Smooth muscle cell (in vitro differentiated cells): Measurements from ENCODE around the gene ANG. TPM values are rescaled to one million over a fixed set of nuclear protein-coding genes. Genes with fewer than 3 reads are reported as not detected.

ENCODE experiments used
- DNase-seq: peaks from one replicate; lab custom pipeline; 2025; ENCODE audit not compliant: unreplicated experiment; lab: John Stamatoyannopoulos, UW
- H2AFZ ChIP-seq: fragments of 200-600 bp; sonication (generic); 2 replicates; pipeline ENCODE4 v1.6.0; 2016; ENCODE audit warnings: antibody characterized with exemption, low read depth, mild to moderate bottlenecking
- H3F3A ChIP-seq: fragments of 200-600 bp; sonication (generic); 2 replicates; pipeline ENCODE4 v1.6.0; 2017; ENCODE audit warnings: antibody characterized with exemption, low read depth
- H3K27ac ChIP-seq: fragments of 200-600 bp; sonication (generic); 2 replicates; pipeline ENCODE4 v1.5.1; 2016; ENCODE audit warnings: low read depth, mild to moderate bottlenecking
- H3K27me3 ChIP-seq: fragments of 200-600 bp; sonication (generic); 2 replicates; pipeline ENCODE4 v1.6.1; 2016; ENCODE audit warnings: low read depth, mild to moderate bottlenecking
- H3K36me3 ChIP-seq: fragments of 200-600 bp; sonication (generic); 2 replicates; pipeline ENCODE4 v1.5.1; 2016; ENCODE audit warnings: low read depth
- H3K4me1 ChIP-seq: fragments of 200-600 bp; sonication (generic); 2 replicates; pipeline ENCODE4 v1.5.1; 2016; ENCODE audit warnings: low read depth
- H3K4me2 ChIP-seq: fragments of 200-600 bp; sonication (generic); 2 replicates; pipeline ENCODE4 v1.6.0; 2016; ENCODE audit warnings: mild to moderate bottlenecking
- H3K4me3 ChIP-seq: fragments of 200-600 bp; sonication (generic); 2 replicates; pipeline ENCODE4 v1.5.1; 2016; ENCODE audit warnings: mild to moderate bottlenecking
- H3K79me2 ChIP-seq: fragments of 200-600 bp; sonication (generic); 2 replicates; pipeline ENCODE4 v1.6.0; 2016; ENCODE audit warnings: low read depth, mild to moderate bottlenecking
- H3K9ac ChIP-seq: fragments of 200-600 bp; sonication (generic); 2 replicates; pipeline ENCODE4 v1.6.0; 2016; ENCODE audit warnings: low read depth
- H3K9me3 ChIP-seq: fragments of 200-600 bp; sonication (generic); replicated peaks from 2 replicates; pipeline ENCODE4 v1.5.1; 2016; ENCODE audit warnings: low read depth
- H4K20me1 ChIP-seq: fragments of 200-600 bp; sonication (generic); 2 replicates; pipeline ENCODE4 v1.6.0; 2016; ENCODE audit warnings: low read depth
- WGBS: methylation state at CpG from one replicate; pipeline ENCODE4 v1.1.7; 2016; ENCODE audit warnings: low lambda C conversion rate; 5-methylcytosine and 5-hydroxymethylcytosine counted together
- polyA plus RNA-seq: library from polyadenylated mRNA; unstranded; fragments of >200 nt; fragmentation: Nextera tagmentation; extraction: Ambion mirVana; gene quantifications from 2 replicates; pipeline ENCODE4 v1.2.1, GENCODE V29; 2016
- total RNA-seq: library from RNA; depleted of rRNA; stranded (reverse); fragments of >200 nt; gene quantifications from 2 replicates; pipeline ENCODE4 v1.2.3, GENCODE V29; 2014
- TF ChIP-seq, protein P1 (sequence below): fragments of 200-600 bp; sonication (generic); IDR thresholded peaks from 2 replicates; pipeline ENCODE4 v1.5.1; 2017; ENCODE audit warnings: borderline replicate concordance, mild to moderate bottlenecking, antibody characterized with exemption; ENCODE audit not compliant: insufficient read depth, poor library complexity, severe bottlenecking

The ANG gene
- total and polyA plus RNA-seq, 2 experiments from 2014 or later, result 7.1 to 19.5 TPM

DNA sequence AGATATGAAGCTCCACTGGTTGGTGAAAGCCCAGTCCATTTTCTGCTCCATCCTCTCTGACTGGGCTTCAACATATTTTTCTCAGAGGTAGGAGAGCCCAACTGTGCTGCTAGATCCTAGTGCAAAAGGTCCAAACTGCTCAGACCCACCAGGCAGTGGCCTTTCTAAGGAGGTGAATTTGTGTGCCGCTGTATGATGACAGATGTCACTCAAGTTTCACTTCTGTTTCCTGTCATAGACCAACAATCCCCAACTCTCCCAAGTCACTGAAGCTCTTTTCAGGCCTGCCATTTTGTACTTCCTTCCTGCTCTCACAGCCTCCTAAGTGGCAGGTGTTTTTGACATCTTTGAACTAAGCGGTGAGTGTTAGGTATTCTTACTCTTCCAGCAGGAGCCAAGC, 20.6 kb upstream of the ANG start:
- TF ChIP-seq, protein P1, sequence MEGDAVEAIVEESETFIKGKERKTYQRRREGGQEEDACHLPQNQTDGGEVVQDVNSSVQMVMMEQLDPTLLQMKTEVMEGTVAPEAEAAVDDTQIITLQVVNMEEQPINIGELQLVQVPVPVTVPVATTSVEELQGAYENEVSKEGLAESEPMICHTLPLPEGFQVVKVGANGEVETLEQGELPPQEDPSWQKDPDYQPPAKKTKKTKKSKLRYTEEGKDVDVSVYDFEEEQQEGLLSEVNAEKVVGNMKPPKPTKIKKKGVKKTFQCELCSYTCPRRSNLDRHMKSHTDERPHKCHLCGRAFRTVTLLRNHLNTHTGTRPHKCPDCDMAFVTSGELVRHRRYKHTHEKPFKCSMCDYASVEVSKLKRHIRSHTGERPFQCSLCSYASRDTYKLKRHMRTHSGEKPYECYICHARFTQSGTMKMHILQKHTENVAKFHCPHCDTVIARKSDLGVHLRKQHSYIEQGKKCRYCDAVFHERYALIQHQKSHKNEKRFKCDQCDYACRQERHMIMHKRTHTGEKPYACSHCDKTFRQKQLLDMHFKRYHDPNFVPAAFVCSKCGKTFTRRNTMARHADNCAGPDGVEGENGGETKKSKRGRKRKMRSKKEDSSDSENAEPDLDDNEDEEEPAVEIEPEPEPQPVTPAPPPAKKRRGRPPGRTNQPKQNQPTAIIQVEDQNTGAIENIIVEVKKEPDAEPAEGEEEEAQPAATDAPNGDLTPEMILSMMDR, result no peak
- no peaks in the 10 kb centered on the region for H3K36me3 ChIP-seq
- WGBS, result 95% methylated on average over 2 of the region's 2 CpGs
- peaks cover 18% of the 10 kb centered on the region for H3K27me3 ChIP-seq
- H2AFZ ChIP-seq, result no peak overlapping the region
- no peak overlapping the region for H3K9ac ChIP-seq
- no peak overlapping the region for H3K4me2 ChIP-seq
- no peak for DNase-seq
- H4K20me1 ChIP-seq, result no peaks in the 10 kb centered on the region
- H3F3A ChIP-seq, result no peaks in the 10 kb centered on the region
- H3K4me3 ChIP-seq, result no peak overlapping the region
- H3K4me1 ChIP-seq, result no peaks in the 10 kb centered on the region
- H3K9me3 ChIP-seq, result no peaks in the 10 kb centered on the region
- no peak overlapping the region for H3K27ac ChIP-seq
- H3K79me2 ChIP-seq, result no peaks in the 10 kb centered on the region

DNA sequence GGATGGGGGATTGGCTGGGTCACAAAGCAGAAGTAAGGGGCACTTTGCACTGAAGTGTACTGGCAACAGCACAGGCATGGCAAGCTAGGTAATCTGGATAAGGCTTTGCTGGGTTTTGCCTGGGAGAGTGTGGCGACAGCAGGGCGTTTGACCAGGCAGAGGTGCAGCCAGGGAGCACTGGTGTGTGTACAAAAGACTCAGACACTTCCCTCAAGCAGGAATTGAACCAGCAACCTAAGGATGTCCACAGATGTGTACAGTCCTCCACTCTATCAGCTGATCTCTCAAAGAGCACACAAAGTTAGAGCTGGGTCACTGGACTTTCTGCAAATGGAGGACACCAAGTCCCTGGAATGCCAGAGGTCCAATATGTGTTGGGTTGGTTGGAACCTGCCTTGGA, 19.6 kb upstream of the ANG start:
- Histone ChIP-seq H3F3A (no peaks in the 10 kb centered on the region), H3K9ac (no peak overlapping the region), H3K27ac (no peak overlapping the region), H3K4me2 (no peak overlapping the region), H3K4me1 (no peaks in the 10 kb centered on the region), H3K79me2 (no peaks in the 10 kb centered on the region), H2AFZ (no peak overlapping the region), H3K27me3 (peaks cover 8% of the 10 kb centered on the region), H3K9me3 (no peaks in the 10 kb centered on the region), H4K20me1 (no peaks in the 10 kb centered on the region), H3K4me3 (no peak overlapping the region), H3K36me3 (no peaks in the 10 kb centered on the region)
- WGBS, result 89% methylated on average over 2 of the region's 2 CpGs
- DNase-seq, result no peak
- TF ChIP-seq, protein P1, result no peak

DNA sequence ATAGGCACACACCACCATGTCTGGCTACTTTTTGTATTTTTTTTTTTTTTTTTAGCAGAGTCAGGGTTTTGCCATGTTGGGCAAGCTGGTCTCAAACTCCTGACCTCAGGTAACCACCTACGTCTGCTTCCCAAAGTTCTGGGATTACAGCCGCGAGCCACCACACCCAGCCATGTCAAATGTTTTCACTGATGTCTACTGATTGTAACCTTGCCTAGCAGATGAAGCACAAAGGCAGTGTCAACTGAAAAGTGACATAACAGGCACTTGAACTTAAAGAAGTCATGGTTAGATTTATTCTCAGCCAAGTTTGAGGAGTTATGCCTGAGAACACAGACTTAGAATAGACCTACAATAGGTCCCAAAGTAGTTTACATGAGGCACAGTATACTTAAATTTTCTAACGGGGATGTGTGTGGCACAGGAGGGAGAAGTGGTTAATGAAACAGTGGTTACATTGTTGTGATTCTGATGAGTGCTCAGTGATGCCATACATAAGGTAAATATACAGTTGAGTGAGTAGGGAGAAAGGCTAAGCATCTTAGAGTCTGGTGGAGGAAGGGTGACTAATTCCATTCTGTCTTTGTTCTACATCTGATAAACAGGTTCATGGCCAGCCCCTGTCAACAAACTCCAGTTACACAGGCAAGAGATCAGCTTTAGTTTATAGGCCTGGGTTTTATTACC, 16.8 kb upstream of the ANG start:
- Histone ChIP-seq H4K20me1 (no peaks in the 10 kb centered on the region), H3K4me2 (no peak overlapping the region), H3K4me3 (no peak overlapping the region), H3F3A (no peaks in the 10 kb centered on the region), H3K79me2 (no peaks in the 10 kb centered on the region), H3K4me1 (no peaks in the 10 kb centered on the region), H3K27me3 (no peaks in the 10 kb centered on the region), H2AFZ (no peak overlapping the region), H3K9ac (no peak overlapping the region), H3K36me3 (no peaks in the 10 kb centered on the region), H3K27ac (no peak overlapping the region), H3K9me3 (no peaks in the 10 kb centered on the region)
- no peak for DNase-seq
- TF ChIP-seq, protein P1, result no peak
- 71% methylated on average over 4 of the region's 4 CpGs for WGBS

DNA sequence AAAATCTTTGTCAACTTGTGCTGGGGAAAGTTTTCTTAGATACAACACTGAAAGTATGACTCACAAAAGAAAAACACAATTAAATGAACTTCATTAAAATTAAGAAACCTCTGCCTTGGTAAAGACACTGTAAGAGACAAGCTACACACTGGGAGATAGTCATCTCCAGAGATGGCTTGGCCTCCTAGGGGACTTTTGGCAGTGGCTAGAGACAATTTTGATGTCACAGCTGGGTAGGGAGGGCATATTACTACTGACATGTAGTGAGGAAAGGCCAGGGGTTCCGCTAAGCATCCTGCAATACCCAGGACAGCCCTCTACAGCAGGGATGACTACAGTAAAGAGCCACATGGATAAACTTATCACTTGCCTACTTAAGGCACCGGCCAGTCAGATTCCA, 12.9 kb upstream of the ANG start:
- Histone ChIP-seq H2AFZ (no peak overlapping the region), H3K27me3 (no peaks in the 10 kb centered on the region), H3K4me3 (no peak overlapping the region), H3K36me3 (no peaks in the 10 kb centered on the region), H3K9ac (no peak overlapping the region), H3K4me1 (peaks cover 5% of the 10 kb centered on the region), H3K79me2 (no peaks in the 10 kb centered on the region), H3K9me3 (no peaks in the 10 kb centered on the region), H3F3A (peaks cover 5% of the 10 kb centered on the region), H3K4me2 (no peak overlapping the region), H3K27ac (no peak overlapping the region), H4K20me1 (no peaks in the 10 kb centered on the region)
- WGBS, result 97% methylated on average over 2 of the region's 2 CpGs
- no peak for DNase-seq
- TF ChIP-seq, protein P1, result no peak
